Trophoblast cell (in vitro differentiated cells and primary cell): Measurements from ENCODE around the gene MYO1F.

Source experiments
- DNase-seq, 2 donors: peaks; one replicate each; pipeline ENCODE4 v3.0.0-alpha.2; 2016
- H2AFZ ChIP-seq: 2 replicates; pipeline ENCODE4 v1.6.1; 2013; ENCODE audit warnings: low read length, moderate library complexity, mild to moderate bottlenecking; ENCODE audit not compliant: insufficient read depth, poor library complexity
- H2AK5ac ChIP-seq: 2 replicates; pipeline ENCODE4 v1.6.1; 2013; ENCODE audit warnings: mild to moderate bottlenecking, low read length
- H2BK120ac ChIP-seq: 2 replicates; pipeline ENCODE4 v1.6.1; 2013; ENCODE audit warnings: low read length, mild to moderate bottlenecking, moderate library complexity; ENCODE audit not compliant: insufficient read depth, poor library complexity
- H2BK12ac ChIP-seq: 2 replicates; pipeline ENCODE4 v1.6.1; 2013; ENCODE audit warnings: mild to moderate bottlenecking, low read length, moderate library complexity
- H2BK5ac ChIP-seq: 2 replicates; pipeline ENCODE4 v1.6.1; 2013; ENCODE audit warnings: low read length, low read depth, moderate library complexity, mild to moderate bottlenecking; ENCODE audit not compliant: poor library complexity
- H3K14ac ChIP-seq: 2 replicates; pipeline ENCODE4 v1.6.1; 2013; ENCODE audit warnings: mild to moderate bottlenecking, low read length
- H3K18ac ChIP-seq: 2 replicates; pipeline ENCODE4 v1.6.1; 2013; ENCODE audit warnings: mild to moderate bottlenecking, low read length
- H3K23ac ChIP-seq: 2 replicates; pipeline ENCODE4 v1.6.1; 2013; ENCODE audit warnings: low read length
- H3K27ac ChIP-seq: 2 replicates; pipeline ENCODE4 v1.5.1; 2013; ENCODE audit warnings: low read depth, mild to moderate bottlenecking, inconsistent platforms, low read length, moderate library complexity
- H3K27me3 ChIP-seq: 2 replicates; pipeline ENCODE4 v1.6.1; 2013; ENCODE audit warnings: inconsistent platforms, mild to moderate bottlenecking, low read length, moderate library complexity; ENCODE audit not compliant: insufficient read depth
- H3K36me3 ChIP-seq, 2 experiments: 1 replicate in 1 of 2; 2 replicates in 1 of 2; pipeline ENCODE4 v1.6.1; 2013; ENCODE audit warnings: low read length in 2 of 2, mild to moderate bottlenecking in 2 of 2, moderate library complexity in 1 of 2; ENCODE audit not compliant: insufficient read depth in 2 of 2, control insufficient read depth in 1 of 2
- H3K4ac ChIP-seq: 2 replicates; pipeline ENCODE4 v1.6.1; 2013; ENCODE audit warnings: low read depth, mild to moderate bottlenecking, low read length, moderate library complexity
- H3K4me1 ChIP-seq, 2 experiments: 1 replicate in 1 of 2; 2 replicates in 1 of 2; pipeline ENCODE4 v1.6.1; 2013; ENCODE audit warnings: low read length in 2 of 2, mild to moderate bottlenecking in 2 of 2, moderate library complexity in 1 of 2; ENCODE audit not compliant: insufficient read depth in 2 of 2, control insufficient read depth in 1 of 2
- H3K4me2 ChIP-seq: 2 replicates; pipeline ENCODE4 v1.6.1; 2013; ENCODE audit warnings: inconsistent platforms, mild to moderate bottlenecking, low read length, moderate library complexity
- H3K4me3 ChIP-seq: 2 replicates; pipeline ENCODE4 v1.5.1; 2013; ENCODE audit warnings: mild to moderate bottlenecking, low read depth, low read length, inconsistent platforms
- H3K79me1 ChIP-seq: one replicate; pipeline ENCODE4 v1.6.1; 2013; ENCODE audit warnings: low read length
- H3K79me2 ChIP-seq: 2 replicates; pipeline ENCODE4 v1.6.1; 2013; ENCODE audit warnings: low read length, mild to moderate bottlenecking; ENCODE audit not compliant: control insufficient read depth, insufficient read depth, poor library complexity
- H3K9ac ChIP-seq: 2 replicates; pipeline ENCODE4 v1.6.1; 2013; ENCODE audit warnings: mild to moderate bottlenecking, low read length
- H3K9me3 ChIP-seq: 2 replicates; pipeline ENCODE4 v1.6.1; 2013; ENCODE audit warnings: low read depth, mild to moderate bottlenecking, control low read depth, inconsistent platforms, low read length; ENCODE audit not compliant: insufficient read depth
- H4K12ac ChIP-seq: 2 replicates; pipeline ENCODE4 v1.6.1; 2013; ENCODE audit warnings: low read depth, mild to moderate bottlenecking, low read length, moderate library complexity
- H4K8ac ChIP-seq: 2 replicates; pipeline ENCODE4 v1.6.1; 2013; ENCODE audit warnings: low read depth, mild to moderate bottlenecking, low read length, moderate library complexity
- H4K91ac ChIP-seq: one replicate; pipeline ENCODE4 v1.6.1; 2013; ENCODE audit warnings: low read depth, mild to moderate bottlenecking, low read length, moderate library complexity
- WGBS: extraction: QIAGEN DNeasy Blood & Tissue Kit; methylation state at CpG from one replicate; pipeline ENCODE4 v1.1.7; 2013; ENCODE audit warnings: missing lambda C conversion rate; ENCODE audit not compliant: insufficient read length, insufficient coverage; ENCODE audit errors: extremely low coverage; 5-methylcytosine and 5-hydroxymethylcytosine counted together

MYO1F gene

DNA sequence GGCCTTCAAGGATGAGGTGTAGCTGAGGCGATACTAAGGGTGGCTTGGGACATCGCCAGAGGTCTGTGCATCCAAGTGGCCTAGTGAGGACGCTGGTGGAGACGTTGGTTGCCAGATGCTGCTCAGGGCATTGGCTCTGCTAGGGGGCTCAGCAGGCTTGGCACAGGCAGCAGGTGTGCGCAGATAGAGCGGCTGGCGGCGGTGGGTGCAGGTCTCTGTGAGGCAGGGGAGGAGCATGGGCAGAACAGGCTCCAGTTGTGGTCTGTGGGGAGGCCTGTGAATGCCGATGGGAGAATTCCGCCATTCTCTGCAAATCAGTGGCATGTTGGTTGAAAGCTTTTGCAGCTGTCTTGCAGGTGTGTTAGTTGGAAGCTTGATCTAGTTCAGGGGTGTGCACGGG lies 96.0 kb downstream of the MYO1F start:
- H2BK120ac ChIP-seq = no peak overlapping the region
- H2AK5ac ChIP-seq = no peak overlapping the region
- peak overlapping the region; percentile 55 for H3K18ac ChIP-seq
- H3K4ac ChIP-seq = peak overlapping the region; percentile 30
- H2BK12ac ChIP-seq = no peak overlapping the region
- no peak overlapping the region for H3K9ac ChIP-seq
- no peak overlapping the region for H3K27ac ChIP-seq
- H3K4me1 ChIP-seq = peaks cover 2 to 5% of the 10 kb centered on the region in 2 experiments
- H3K36me3 ChIP-seq = peaks cover 66 to 77% of the 10 kb centered on the region in 2 experiments
- no peak overlapping the region for H3K14ac ChIP-seq
- H3K27me3 ChIP-seq = no peaks in the 10 kb centered on the region
- H2BK5ac ChIP-seq = no peak overlapping the region
- peaks cover 4% of the 10 kb centered on the region for H3K9me3 ChIP-seq
- no peak overlapping the region for H4K12ac ChIP-seq
- H2AFZ ChIP-seq = peak overlapping the region; percentile 6
- no CpG with 5 or more reads among the region's 11 CpGs for WGBS
- H4K91ac ChIP-seq = no peak overlapping the region
- H3K4me2 ChIP-seq = no peak overlapping the region
- no peak overlapping the region for H3K23ac ChIP-seq
- no peak overlapping the region for H3K4me3 ChIP-seq
- DNase-seq = peak in 1 of 2 donors; percentile 18
- no peaks in the 10 kb centered on the region for H3K79me1 ChIP-seq
- peaks cover 5% of the 10 kb centered on the region for H3K79me2 ChIP-seq
- no peak overlapping the region for H4K8ac ChIP-seq

DNA sequence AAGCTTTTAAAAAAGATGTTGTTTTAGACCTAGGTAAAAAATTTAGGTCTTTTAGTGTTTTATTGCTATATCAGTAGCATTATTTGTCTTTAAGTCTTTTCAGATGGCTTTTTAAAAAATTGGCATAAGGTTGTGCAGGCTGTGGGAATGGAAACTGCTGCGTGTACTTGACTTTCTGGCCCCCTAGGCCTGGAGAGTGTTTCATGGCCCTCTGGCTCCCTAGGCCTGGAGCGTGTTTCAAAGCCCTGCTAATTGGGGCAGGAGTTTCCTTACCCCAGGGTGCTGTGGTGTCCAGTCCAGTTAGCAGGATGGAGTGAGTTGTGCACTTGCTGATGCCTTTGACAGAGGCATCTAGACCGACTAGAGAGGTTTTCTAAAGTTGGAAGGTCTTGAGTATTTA lies 98.6 kb downstream of the MYO1F start:
- WGBS = no CpG with 5 or more reads among the region's 3 CpGs
- Histone ChIP-seq H3K4ac (peak overlapping the region; percentile 16), H3K4me2 (no peak overlapping the region), H3K4me1 (peaks cover 2 to 5% of the 10 kb centered on the region in 2 experiments), H3K79me2 (peaks cover 5% of the 10 kb centered on the region), H3K9ac (no peak overlapping the region), H2BK5ac (no peak overlapping the region), H3K36me3 (peaks cover 53 to 77% of the 10 kb centered on the region in 2 experiments), H3K4me3 (no peak overlapping the region), H2AK5ac (no peak overlapping the region), H3K9me3 (no peaks in the 10 kb centered on the region), H2AFZ (no peak overlapping the region), H3K14ac (no peak overlapping the region), H3K27ac (no peak overlapping the region), H3K79me1 (no peaks in the 10 kb centered on the region), H4K91ac (no peak overlapping the region), H4K12ac (no peak overlapping the region), H3K23ac (no peak overlapping the region), H2BK120ac (no peak overlapping the region), H2BK12ac (no peak overlapping the region), H4K8ac (no peak overlapping the region), H3K18ac (no peak overlapping the region), H3K27me3 (no peaks in the 10 kb centered on the region)
- DNase-seq = no peak

DNA sequence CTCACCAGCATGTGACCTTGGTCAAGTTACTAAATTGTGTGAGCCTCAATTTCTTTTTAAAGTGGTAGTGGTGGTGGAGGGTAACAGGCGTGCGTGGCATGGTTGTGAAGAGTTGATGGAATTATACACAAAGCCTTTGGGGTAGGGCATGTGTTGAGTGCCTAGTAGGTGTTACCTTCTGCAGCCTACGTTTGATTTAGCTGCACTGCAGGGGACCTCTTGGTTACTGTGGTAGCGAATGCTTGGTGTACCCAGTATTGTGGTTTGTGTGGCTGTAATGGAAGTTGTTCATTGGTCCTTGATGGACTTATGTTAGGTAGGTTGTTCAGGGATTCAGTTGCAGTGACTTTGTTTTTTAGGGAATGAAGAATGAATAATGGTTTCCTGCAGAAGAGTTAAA lies 99.4 kb downstream of the MYO1F start:
- H3K79me1 ChIP-seq = no peaks in the 10 kb centered on the region
- H4K91ac ChIP-seq = no peak overlapping the region
- peak overlapping the region; percentile 19 for H3K4ac ChIP-seq
- no peak overlapping the region for H3K23ac ChIP-seq
- H3K79me2 ChIP-seq = peaks cover 5% of the 10 kb centered on the region
- no peaks in the 10 kb centered on the region for H3K9me3 ChIP-seq
- H3K4me1 ChIP-seq = peaks cover 2 to 5% of the 10 kb centered on the region in 2 experiments
- no peak overlapping the region for H3K14ac ChIP-seq
- no peak overlapping the region for H4K8ac ChIP-seq
- H3K9ac ChIP-seq = no peak overlapping the region
- no peak for DNase-seq
- no CpG with 5 or more reads among the region's 4 CpGs for WGBS
- no peak overlapping the region for H4K12ac ChIP-seq
- H3K4me2 ChIP-seq = no peak overlapping the region
- H3K27ac ChIP-seq = no peak overlapping the region
- no peak overlapping the region for H3K4me3 ChIP-seq
- peaks cover 54 to 76% of the 10 kb centered on the region in 2 experiments for H3K36me3 ChIP-seq
- no peak overlapping the region for H3K18ac ChIP-seq
- no peak overlapping the region for H2AK5ac ChIP-seq
- no peak overlapping the region for H2AFZ ChIP-seq
- no peak overlapping the region for H2BK5ac ChIP-seq
- no peak overlapping the region for H2BK12ac ChIP-seq
- H2BK120ac ChIP-seq = no peak overlapping the region
- no peaks in the 10 kb centered on the region for H3K27me3 ChIP-seq

DNA sequence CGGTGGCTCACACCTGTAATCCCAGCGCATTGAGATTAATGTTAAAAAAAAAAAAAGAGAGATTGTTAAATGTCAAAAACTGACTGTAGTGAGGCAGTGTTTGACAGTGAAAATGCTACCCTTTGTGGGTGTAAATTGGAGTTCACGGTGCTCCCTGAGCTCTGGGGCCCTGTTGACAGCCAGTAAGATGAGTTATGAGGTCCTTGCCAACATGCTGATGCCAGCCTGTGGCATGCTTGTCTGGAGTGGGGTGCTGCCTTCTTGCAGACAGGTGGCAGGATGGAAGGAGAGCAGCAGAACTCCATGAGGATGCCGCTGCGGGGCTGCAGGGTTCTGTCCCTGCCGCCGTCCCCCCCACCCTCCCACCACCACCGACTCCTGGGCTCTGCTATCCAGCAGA lies 100.7 kb downstream of the MYO1F start:
- H4K91ac ChIP-seq = no peak overlapping the region
- no peak overlapping the region for H2BK5ac ChIP-seq
- no peak overlapping the region for H3K14ac ChIP-seq
- H3K27me3 ChIP-seq = no peaks in the 10 kb centered on the region
- DNase-seq = no peak
- no peak overlapping the region for H3K4ac ChIP-seq
- H3K27ac ChIP-seq = no peak overlapping the region
- H3K79me1 ChIP-seq = no peaks in the 10 kb centered on the region
- no peak overlapping the region for H4K8ac ChIP-seq
- no peak overlapping the region for H3K18ac ChIP-seq
- H4K12ac ChIP-seq = no peak overlapping the region
- no peak overlapping the region for H3K9ac ChIP-seq
- no peak overlapping the region for H2BK120ac ChIP-seq
- no CpG with 5 or more reads among the region's 8 CpGs for WGBS
- H2AK5ac ChIP-seq = no peak overlapping the region
- no peaks in the 10 kb centered on the region for H3K9me3 ChIP-seq
- H3K36me3 ChIP-seq = peaks cover 55 to 74% of the 10 kb centered on the region in 2 experiments
- no peak overlapping the region for H3K23ac ChIP-seq
- no peak overlapping the region for H2AFZ ChIP-seq
- peaks cover 2 to 5% of the 10 kb centered on the region in 2 experiments for H3K4me1 ChIP-seq
- H3K4me2 ChIP-seq = no peak overlapping the region
- H2BK12ac ChIP-seq = no peak overlapping the region
- no peak overlapping the region for H3K4me3 ChIP-seq
- H3K79me2 ChIP-seq = peaks cover 5% of the 10 kb centered on the region
